NB4 (cell line): Measurements from ENCODE around the gene UTP18.

ENCODE experiments used
- POLR2A ChIP-seq: IDR thresholded peaks from 2 replicates; pipeline ENCODE4 v1.6.1; 2011; ENCODE audit warnings: mild to moderate bottlenecking; ENCODE audit not compliant: insufficient read length; ENCODE audit errors: extremely low read depth
- TF ChIP-seq, protein P1 (sequence below): IDR thresholded peaks from one replicate; pipeline ENCODE4 v1.5.1; 2012; ENCODE audit warnings: low read depth, low read length

DNA sequence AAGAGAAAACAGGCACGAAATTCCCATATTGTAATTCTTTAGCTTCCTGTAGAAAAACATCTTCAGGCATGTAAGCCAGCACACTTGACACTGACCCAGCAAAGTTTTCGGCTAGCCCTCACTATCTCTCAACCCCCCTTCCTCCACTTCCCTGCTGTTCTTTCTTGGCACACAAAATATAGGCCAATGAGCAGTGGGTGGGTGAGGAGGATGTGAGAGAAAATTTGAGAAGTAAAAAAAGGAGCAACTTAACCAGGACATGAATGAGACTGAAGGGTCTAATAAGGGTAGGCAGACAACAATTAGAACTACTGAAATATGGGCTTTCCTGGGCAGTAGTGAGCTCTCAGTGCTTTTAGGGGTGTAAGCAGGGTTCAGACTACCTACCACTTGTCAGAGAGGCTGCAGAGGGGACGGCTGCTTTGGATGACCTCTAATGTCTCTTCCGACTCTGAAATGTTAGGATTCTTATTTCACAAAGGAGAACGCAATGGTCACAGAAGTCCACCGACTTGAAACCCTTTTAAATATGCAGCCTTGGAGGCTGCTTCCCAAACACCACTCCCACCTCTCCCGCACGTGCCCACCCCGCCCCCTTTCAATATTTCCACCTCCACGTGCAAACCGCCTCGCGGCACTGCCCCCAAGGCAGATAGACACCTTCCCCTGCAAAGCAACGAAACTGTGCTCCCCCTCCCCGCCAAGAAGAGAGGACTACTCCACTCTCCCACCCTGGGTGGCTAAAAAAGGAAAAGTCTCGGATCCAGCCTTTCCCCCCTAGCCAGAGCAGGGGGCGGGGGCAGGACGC lies 1.4 kb upstream of the UTP18 start:
- TF ChIP-seq, protein P1, sequence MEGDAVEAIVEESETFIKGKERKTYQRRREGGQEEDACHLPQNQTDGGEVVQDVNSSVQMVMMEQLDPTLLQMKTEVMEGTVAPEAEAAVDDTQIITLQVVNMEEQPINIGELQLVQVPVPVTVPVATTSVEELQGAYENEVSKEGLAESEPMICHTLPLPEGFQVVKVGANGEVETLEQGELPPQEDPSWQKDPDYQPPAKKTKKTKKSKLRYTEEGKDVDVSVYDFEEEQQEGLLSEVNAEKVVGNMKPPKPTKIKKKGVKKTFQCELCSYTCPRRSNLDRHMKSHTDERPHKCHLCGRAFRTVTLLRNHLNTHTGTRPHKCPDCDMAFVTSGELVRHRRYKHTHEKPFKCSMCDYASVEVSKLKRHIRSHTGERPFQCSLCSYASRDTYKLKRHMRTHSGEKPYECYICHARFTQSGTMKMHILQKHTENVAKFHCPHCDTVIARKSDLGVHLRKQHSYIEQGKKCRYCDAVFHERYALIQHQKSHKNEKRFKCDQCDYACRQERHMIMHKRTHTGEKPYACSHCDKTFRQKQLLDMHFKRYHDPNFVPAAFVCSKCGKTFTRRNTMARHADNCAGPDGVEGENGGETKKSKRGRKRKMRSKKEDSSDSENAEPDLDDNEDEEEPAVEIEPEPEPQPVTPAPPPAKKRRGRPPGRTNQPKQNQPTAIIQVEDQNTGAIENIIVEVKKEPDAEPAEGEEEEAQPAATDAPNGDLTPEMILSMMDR, result no peak
- TF ChIP-seq POLR2A, result no peak
